ENCODE measurements around the gene GLT8D1.

Gene GLT8D1

GRCh38 chr3:52670621-52671521 is 34.7 kb downstream of the GLT8D1 start:
- TF ChIP-seq, protein P1, sequence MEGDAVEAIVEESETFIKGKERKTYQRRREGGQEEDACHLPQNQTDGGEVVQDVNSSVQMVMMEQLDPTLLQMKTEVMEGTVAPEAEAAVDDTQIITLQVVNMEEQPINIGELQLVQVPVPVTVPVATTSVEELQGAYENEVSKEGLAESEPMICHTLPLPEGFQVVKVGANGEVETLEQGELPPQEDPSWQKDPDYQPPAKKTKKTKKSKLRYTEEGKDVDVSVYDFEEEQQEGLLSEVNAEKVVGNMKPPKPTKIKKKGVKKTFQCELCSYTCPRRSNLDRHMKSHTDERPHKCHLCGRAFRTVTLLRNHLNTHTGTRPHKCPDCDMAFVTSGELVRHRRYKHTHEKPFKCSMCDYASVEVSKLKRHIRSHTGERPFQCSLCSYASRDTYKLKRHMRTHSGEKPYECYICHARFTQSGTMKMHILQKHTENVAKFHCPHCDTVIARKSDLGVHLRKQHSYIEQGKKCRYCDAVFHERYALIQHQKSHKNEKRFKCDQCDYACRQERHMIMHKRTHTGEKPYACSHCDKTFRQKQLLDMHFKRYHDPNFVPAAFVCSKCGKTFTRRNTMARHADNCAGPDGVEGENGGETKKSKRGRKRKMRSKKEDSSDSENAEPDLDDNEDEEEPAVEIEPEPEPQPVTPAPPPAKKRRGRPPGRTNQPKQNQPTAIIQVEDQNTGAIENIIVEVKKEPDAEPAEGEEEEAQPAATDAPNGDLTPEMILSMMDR (conservative IDR thresholded peaks at IDR 0.05; ENCODE audit: low read depth, low read length), result no peak
- H3K4me3 ChIP-seq (ENCODE audit: low read depth, low read length), result no peak overlapping the region
- peak; percentile 100 for DNase-seq (ENCODE audit: low read depth)

DNA sequence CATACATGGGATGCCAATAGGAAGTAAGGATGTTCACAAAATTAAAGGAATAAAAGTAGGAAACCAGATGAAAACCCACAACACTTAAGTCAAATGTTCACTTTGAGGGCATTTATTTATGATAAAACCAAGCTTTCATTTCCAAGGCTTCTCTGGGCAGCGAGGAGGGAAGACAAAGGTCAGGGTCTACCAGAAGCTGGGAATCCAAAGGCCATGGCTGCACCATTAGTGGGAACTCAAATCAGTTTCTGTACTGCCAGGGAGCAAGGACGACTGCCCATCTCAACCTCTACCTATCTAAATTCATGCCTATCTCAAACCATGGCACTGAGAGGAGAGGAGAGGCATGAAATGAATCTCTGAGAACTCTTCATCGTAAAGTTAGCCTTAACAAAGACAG is 42.5 kb downstream of the GLT8D1 start:
- no peak for DNase-seq (ENCODE audit: low read depth)
- H3K4me3 ChIP-seq (ENCODE audit: low read depth, low read length), result no peak overlapping the region
- TF ChIP-seq, protein P1 (conservative IDR thresholded peaks at IDR 0.05; ENCODE audit: low read depth, low read length), result no peak

GRCh38 chr3:52660046-52660445 is 45.5 kb downstream of the GLT8D1 start:
- DNase-seq (ENCODE audit: low read depth), result no peak
- TF ChIP-seq, protein P1 (conservative IDR thresholded peaks at IDR 0.05; ENCODE audit: low read depth, low read length), result no peak
- H3K4me3 ChIP-seq (ENCODE audit: low read depth, low read length), result no peak overlapping the region

DNA sequence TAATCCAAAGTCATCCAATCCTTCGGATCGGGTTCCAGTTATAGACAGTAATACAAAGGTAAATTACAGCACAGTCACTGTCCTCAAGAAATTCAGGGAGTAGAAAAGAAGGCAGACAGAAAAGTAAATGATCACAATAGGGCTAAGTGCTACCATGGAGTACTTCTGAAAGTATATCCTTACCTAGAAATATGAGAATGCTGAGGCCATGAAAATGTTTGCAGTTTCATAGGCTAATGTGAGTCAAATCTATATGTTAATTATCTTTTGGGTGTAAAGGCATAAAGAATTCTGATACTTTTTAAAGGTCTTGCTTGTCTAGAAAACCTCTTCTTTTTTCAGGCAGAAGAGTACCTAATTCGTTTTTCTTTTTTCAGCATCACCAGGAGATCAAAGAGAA is 49.7 kb downstream of the GLT8D1 start:
- DNase-seq (ENCODE audit: low read depth), result no peak
- TF ChIP-seq, protein P1 (conservative IDR thresholded peaks at IDR 0.05; ENCODE audit: low read depth, low read length), result no peak
- no peak overlapping the region for H3K4me3 ChIP-seq (ENCODE audit: low read depth, low read length)

GRCh38 chr3:52651592-52651991 is 54.0 kb downstream of the GLT8D1 start:
- DNase-seq (ENCODE audit: low read depth), result no peak
- no peak overlapping the region for H3K4me3 ChIP-seq (ENCODE audit: low read depth, low read length)
- TF ChIP-seq, protein P1 (conservative IDR thresholded peaks at IDR 0.05; ENCODE audit: low read depth, low read length), result no peak

DNA sequence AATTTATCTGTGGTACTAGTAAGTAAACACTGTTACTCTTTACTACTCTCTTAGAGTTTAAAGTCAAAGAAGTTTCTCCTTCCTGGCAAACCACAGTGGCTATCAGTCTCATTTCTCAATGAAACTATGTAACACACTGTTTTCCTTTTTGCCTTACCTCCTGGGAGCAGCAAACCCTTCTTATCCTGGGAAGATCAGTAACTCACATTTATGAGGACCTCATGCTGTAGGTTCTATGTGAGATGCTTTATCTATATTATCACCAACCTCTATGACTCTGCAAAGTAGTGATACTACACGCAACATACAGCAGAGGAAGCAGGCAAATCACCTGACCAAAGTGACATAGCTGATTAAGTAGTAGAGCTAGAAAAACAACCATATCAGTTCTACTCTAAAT is 55.2 kb downstream of the GLT8D1 start:
- H3K4me3 ChIP-seq (ENCODE audit: low read depth, low read length), result no peak overlapping the region
- TF ChIP-seq, protein P1 (conservative IDR thresholded peaks at IDR 0.05; ENCODE audit: low read depth, low read length), result no peak

More for the DNA sequence above, 55.2 kb downstream of the GLT8D1 start:
- peak; percentile 20 for DNase-seq (ENCODE audit: low read depth)
